ENCODE results near the gene MAPK13.
A peak's percentile ranks its signal among the peaks of the same experiment; 100 is the strongest.
"Not testable (repeated sequence)": the region's sequence is repeated elsewhere in the genome, so short reads cannot be mapped to it uniquely, and the experiment has no call there.

MAPK13 gene

DNA sequence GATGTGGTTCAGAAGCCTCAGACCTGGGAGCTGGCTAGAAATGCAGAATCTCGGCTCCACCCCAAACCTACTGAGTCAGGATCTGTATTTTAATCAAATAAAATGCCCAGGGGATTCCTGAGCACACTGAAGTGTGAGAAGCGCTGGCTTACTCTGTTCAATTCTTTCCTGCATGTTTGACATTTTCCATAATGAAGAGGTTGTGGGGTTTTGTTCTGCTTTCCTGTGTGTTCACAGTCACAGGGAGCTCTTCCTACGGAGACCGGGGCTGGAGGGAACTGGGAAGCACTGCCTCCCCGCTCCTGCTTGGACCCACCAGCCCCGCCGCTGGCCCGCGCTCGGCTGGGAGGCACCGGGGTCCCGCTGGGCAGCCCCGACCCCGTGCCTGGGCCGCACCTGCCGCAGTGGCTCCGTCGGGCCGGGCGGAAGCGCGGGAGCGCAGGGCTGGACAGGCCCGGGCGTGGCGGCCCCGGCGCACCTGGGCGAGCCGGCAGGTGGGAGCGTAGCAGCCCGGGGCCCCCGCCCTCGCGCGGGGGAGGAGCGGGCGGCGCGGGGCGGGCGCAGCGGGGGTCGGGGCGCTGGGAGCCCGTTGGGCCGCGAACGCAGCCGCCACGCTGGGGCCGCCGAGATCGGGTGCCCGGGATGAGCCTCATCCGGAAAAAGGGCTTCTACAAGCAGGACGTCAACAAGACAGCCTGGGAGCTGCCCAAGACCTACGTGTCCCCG lies at the start of gene MAPK13:
Gene MAPK13 (plus strand): TSS at position 573 of the 726 bp plus-strand sequence. CDS start 70 bp downstream, at position 643.
- peak within 1 kb of the TSS; percentile 97 to 98 for H3K9ac ChIP-seq (ENCODE audit: low read depth in 1 of 2, low read length in 2 of 2)
- H3K4me3 ChIP-seq (ENCODE audit: low read length in 2 of 2), result peak within 1 kb of the TSS; percentile 90 to 94
- H3K36me3 ChIP-seq (ENCODE audit: control insufficient read depth in 2 of 2, insufficient read depth in 2 of 2, low read length in 2 of 2), result peaks cover 17 to 19% of the 10 kb centered on the region in 2 donors
- peak within 1 kb of the TSS; percentile 98 to 99 for H3K27ac ChIP-seq (ENCODE audit: low read depth in 2 of 2, low read length in 2 of 2)
- H3K27me3 ChIP-seq (ENCODE audit: control insufficient read depth in 2 of 2, insufficient read depth in 2 of 2, low read length in 2 of 2), result no peaks in the 10 kb centered on the region
- no peaks in the 10 kb centered on the region for H3K9me3 ChIP-seq (ENCODE audit: control insufficient read depth in 2 of 2, low read length in 2 of 2)
- peaks cover 18 to 20% of the 10 kb centered on the region in 2 donors for H3K4me1 ChIP-seq (ENCODE audit: control insufficient read depth in 2 of 2, insufficient read depth in 2 of 2, low read length in 2 of 2)

DNA sequence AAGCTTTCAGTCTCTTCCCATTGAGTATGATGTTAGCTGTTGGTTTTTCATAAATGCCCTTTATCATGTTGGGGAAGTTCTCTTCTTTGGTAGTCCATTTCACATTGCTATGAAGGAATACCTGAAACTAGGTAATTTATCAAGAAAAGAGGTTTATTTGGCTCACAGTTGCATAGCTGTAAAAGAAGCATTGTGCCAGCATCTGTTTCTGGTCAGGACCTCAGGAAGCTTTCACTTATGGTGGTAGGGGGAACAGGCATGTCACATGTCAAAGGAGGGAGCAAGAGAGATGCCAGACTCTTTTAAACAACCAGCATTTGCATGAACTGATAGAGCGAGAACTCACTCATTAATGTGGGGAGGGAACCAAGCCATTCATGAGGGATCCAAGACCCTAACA lies 48.0 kb upstream of the MAPK13 start:
- no peaks in the 10 kb centered on the region for H3K27me3 ChIP-seq (ENCODE audit: control insufficient read depth in 2 of 2, insufficient read depth in 2 of 2, low read length in 2 of 2)
- H3K27ac ChIP-seq (ENCODE audit: low read depth in 2 of 2, low read length in 2 of 2), result no peak overlapping the region
- no peaks in the 10 kb centered on the region for H3K9me3 ChIP-seq (ENCODE audit: control insufficient read depth in 2 of 2, low read length in 2 of 2)
- no peaks in the 10 kb centered on the region for H3K4me1 ChIP-seq (ENCODE audit: control insufficient read depth in 2 of 2, insufficient read depth in 2 of 2, low read length in 2 of 2)
- no peak overlapping the region for H3K9ac ChIP-seq (ENCODE audit: low read depth in 1 of 2, low read length in 2 of 2)
- peaks cover 55% of the 10 kb centered on the region in 2 donors for H3K36me3 ChIP-seq (ENCODE audit: control insufficient read depth in 2 of 2, insufficient read depth in 2 of 2, low read length in 2 of 2)
- H3K4me3 ChIP-seq (ENCODE audit: low read length in 2 of 2), result no peak overlapping the region

DNA sequence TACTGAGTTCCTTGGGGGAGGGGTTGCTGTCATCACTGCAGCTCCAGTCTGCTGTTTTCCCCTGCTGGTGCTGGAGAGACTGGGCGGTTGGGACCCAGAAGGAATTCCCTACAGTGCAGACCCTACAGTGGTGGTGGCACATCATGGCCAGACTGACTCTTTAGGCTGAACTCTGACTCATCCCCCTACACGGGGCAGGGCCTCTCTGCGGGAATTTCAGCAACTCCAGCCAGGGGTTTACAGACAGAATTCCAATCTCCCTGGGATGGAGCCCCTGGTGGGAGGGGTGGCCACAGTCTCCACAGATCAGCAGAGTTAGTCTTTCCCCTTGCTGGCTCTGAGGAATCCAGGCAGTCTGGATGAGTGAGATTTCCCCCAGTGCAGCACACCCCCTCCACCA lies 46.9 kb upstream of the MAPK13 start:
- Histone ChIP-seq H3K9me3 (ENCODE audit: control insufficient read depth in 2 of 2, low read length in 2 of 2) (no peaks in the 10 kb centered on the region), H3K27ac (ENCODE audit: low read depth in 2 of 2, low read length in 2 of 2) (no peak overlapping the region), H3K36me3 (ENCODE audit: control insufficient read depth in 2 of 2, insufficient read depth in 2 of 2, low read length in 2 of 2) (peaks cover 44% of the 10 kb centered on the region in 2 donors), H3K9ac (ENCODE audit: low read depth in 1 of 2, low read length in 2 of 2) (no peak overlapping the region), H3K4me1 (ENCODE audit: control insufficient read depth in 2 of 2, insufficient read depth in 2 of 2, low read length in 2 of 2) (no peaks in the 10 kb centered on the region), H3K27me3 (ENCODE audit: control insufficient read depth in 2 of 2, insufficient read depth in 2 of 2, low read length in 2 of 2) (no peaks in the 10 kb centered on the region), H3K4me3 (ENCODE audit: low read length in 2 of 2) (no peak overlapping the region)

DNA sequence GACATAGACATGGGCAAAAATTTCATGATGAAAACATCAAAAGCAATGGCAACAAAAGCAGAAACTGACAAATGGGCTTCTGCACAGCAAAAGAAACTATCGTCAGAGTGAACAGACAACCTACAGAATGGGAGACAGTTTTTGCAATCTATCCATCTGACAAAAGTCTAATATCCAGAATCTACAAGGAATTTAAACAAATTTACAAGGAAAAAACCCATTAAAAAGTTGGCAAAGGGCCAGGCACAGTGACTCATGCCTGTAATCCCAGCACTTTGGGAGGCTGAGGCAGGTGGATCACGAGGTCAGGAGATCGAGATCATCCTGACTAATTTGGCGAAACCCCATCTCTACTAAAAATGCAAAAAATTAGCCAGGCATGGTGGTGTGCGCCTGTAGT lies 42.1 kb upstream of the MAPK13 start:
- H3K4me1 ChIP-seq (ENCODE audit: control insufficient read depth in 2 of 2, insufficient read depth in 2 of 2, low read length in 2 of 2); H3K27ac ChIP-seq (ENCODE audit: low read depth in 2 of 2, low read length in 2 of 2); H3K4me3 ChIP-seq (ENCODE audit: low read length in 2 of 2); H3K27me3 ChIP-seq (ENCODE audit: control insufficient read depth in 2 of 2, insufficient read depth in 2 of 2, low read length in 2 of 2); H3K9me3 ChIP-seq (ENCODE audit: control insufficient read depth in 2 of 2, low read length in 2 of 2); H3K9ac ChIP-seq (ENCODE audit: low read depth in 1 of 2, low read length in 2 of 2): not testable (repeated sequence)
- H3K36me3 ChIP-seq (ENCODE audit: control insufficient read depth in 2 of 2, insufficient read depth in 2 of 2, low read length in 2 of 2), result peaks cover 17 to 31% of the 10 kb centered on the region in 2 donors

DNA sequence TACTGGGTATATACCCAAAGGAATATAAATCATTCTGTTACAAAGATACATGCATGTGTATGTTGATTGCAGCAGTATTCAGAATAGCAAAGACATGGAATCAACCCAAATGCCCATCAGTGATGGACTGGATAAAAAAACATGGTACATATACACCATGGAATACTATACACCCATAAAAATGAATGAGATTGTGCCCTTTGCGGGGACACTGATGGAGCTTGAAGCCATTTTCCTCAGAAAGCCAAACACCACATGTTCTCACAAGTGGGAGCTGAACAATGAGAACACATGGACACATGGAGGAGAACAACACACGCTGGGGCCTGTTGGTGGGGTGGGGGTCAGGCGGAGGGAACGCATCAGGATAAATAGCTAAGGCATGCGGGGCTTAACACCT lies 41.3 kb upstream of the MAPK13 start:
- Histone ChIP-seq H3K9ac (ENCODE audit: low read depth in 1 of 2, low read length in 2 of 2) (no peak overlapping the region), H3K27ac (ENCODE audit: low read depth in 2 of 2, low read length in 2 of 2) (no peak overlapping the region), H3K4me3 (ENCODE audit: low read length in 2 of 2) (no peak overlapping the region), H3K27me3 (ENCODE audit: control insufficient read depth in 2 of 2, insufficient read depth in 2 of 2, low read length in 2 of 2) (no peaks in the 10 kb centered on the region), H3K9me3 (ENCODE audit: control insufficient read depth in 2 of 2, low read length in 2 of 2) (no peaks in the 10 kb centered on the region), H3K4me1 (ENCODE audit: control insufficient read depth in 2 of 2, insufficient read depth in 2 of 2, low read length in 2 of 2) (no peaks in the 10 kb centered on the region), H3K36me3 (ENCODE audit: control insufficient read depth in 2 of 2, insufficient read depth in 2 of 2, low read length in 2 of 2) (peaks cover 9 to 22% of the 10 kb centered on the region in 2 donors)

DNA sequence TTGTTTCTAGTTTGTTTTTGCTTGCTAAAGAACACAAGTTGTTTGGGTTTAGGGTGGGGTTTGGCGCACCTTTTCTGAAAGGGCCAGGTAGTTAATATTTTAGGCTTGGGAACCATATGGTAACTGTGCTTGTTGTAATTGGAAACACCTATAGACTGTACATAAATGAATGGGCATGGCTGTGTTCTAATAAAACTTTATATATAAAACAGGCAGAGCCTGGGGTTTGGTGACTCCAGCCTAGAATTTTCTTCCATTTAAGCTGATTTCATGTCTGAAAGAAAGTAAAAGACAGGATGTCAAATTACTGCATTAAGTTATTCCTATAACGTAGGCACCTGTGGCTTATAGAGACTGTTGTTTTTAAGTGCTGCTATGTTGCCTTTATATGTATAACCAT lies 36.1 kb upstream of the MAPK13 start:
- Histone ChIP-seq H3K27me3 (ENCODE audit: control insufficient read depth in 2 of 2, insufficient read depth in 2 of 2, low read length in 2 of 2) (no peaks in the 10 kb centered on the region), H3K9ac (ENCODE audit: low read depth in 1 of 2, low read length in 2 of 2) (no peak overlapping the region), H3K27ac (ENCODE audit: low read depth in 2 of 2, low read length in 2 of 2) (peak overlapping the region in 1 of 2 donors; percentile 72), H3K9me3 (ENCODE audit: control insufficient read depth in 2 of 2, low read length in 2 of 2) (no peaks in the 10 kb centered on the region), H3K4me1 (ENCODE audit: control insufficient read depth in 2 of 2, insufficient read depth in 2 of 2, low read length in 2 of 2) (peaks cover 10 to 28% of the 10 kb centered on the region in 2 donors), H3K36me3 (ENCODE audit: control insufficient read depth in 2 of 2, insufficient read depth in 2 of 2, low read length in 2 of 2) (peaks cover 6 to 13% of the 10 kb centered on the region in 2 donors), H3K4me3 (ENCODE audit: low read length in 2 of 2) (no peak overlapping the region)

DNA sequence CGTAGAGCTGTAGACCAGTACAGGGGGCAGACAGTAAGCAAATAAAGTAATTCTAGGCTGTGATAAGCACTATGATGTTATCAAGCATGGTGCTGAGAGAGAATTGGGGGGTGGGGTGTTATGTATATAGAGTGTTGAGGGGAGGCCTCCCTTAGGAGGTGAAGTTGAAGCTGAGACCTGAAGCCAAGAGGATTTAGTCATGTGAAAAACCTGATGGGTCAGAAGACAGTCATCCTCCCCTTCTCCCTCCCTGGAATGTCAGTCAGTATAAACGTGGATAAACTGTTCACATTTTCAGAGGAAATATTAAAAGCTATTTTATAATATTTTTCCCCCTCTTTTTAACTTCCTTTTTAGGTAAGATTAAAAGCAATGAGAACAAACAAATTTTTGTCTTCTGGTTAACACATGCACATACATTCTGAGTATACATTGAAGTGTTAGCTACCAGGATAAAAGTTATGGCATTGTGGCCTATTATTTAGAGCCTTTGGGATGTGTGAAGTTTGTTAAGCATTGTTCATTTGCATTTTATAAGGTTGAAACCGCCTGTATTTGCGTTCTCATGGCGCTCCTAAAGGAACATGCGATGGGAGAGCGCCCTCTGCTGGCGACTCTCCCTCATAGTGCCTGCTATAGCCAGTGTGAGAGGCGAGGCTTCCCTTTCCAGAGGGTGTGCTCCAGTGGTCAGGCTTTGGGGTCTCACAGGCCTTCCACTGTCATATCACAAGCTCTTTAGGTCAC lies 35.4 kb upstream of the MAPK13 start:
- H3K4me3 ChIP-seq (ENCODE audit: low read length in 2 of 2), result peak overlapping the region; percentile 34 to 46
- H3K9ac ChIP-seq (ENCODE audit: low read depth in 1 of 2, low read length in 2 of 2), result peak overlapping the region; percentile 14 to 64
- peaks cover 9 to 13% of the 10 kb centered on the region in 2 donors for H3K36me3 ChIP-seq (ENCODE audit: control insufficient read depth in 2 of 2, insufficient read depth in 2 of 2, low read length in 2 of 2)
- H3K27me3 ChIP-seq (ENCODE audit: control insufficient read depth in 2 of 2, insufficient read depth in 2 of 2, low read length in 2 of 2), result no peaks in the 10 kb centered on the region
- H3K27ac ChIP-seq (ENCODE audit: low read depth in 2 of 2, low read length in 2 of 2), result peak overlapping the region; percentile 84 to 87
- peaks cover 10 to 28% of the 10 kb centered on the region in 2 donors for H3K4me1 ChIP-seq (ENCODE audit: control insufficient read depth in 2 of 2, insufficient read depth in 2 of 2, low read length in 2 of 2)
- H3K9me3 ChIP-seq (ENCODE audit: control insufficient read depth in 2 of 2, low read length in 2 of 2), result no peaks in the 10 kb centered on the region

DNA sequence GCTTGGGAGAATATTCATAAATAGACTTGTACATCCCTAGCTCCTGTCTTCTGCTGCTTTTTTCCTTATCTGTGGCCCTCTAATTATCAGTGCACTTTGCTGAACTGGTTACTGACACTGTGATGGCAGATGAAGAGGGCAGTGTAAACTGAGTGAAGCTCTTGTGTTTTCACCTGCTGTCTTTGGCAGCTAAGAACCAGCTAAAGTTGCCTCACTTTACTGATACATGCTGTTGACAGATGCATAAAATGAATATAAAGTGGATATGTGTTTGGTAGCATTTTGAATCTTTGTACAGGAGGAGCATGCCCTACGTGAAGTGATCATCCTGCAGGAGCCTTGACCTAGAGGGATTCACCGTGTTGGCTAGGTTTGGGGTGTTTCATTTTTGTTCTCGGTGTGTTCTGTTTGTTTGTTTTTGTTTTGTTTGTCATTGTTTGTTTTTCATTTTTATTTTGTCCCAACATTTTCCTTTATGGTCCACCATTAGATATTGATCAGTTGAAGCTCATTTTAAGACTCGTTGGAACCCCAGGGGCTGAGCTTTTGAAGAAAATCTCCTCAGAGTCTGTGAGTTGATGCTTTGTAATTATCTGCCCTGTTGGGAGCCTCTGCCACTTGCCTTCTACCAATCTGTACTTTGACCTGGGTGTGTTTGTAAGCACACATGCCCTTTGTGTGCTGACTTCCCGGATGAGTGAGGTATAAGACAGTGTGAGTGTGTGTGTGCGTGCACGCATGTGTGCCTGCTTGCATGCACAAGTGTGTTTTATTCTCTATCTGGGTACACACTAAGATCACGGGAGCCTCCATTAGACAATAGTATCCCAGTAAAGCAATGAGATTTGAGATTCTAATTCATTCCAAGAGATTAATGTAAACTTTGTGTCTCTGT lies 34.6 kb upstream of the MAPK13 start:
- H3K27ac ChIP-seq (ENCODE audit: low read depth in 2 of 2, low read length in 2 of 2), result peak overlapping the region; percentile 84 to 87
- peak overlapping the region; percentile 14 to 64 for H3K9ac ChIP-seq (ENCODE audit: low read depth in 1 of 2, low read length in 2 of 2)

DNA sequence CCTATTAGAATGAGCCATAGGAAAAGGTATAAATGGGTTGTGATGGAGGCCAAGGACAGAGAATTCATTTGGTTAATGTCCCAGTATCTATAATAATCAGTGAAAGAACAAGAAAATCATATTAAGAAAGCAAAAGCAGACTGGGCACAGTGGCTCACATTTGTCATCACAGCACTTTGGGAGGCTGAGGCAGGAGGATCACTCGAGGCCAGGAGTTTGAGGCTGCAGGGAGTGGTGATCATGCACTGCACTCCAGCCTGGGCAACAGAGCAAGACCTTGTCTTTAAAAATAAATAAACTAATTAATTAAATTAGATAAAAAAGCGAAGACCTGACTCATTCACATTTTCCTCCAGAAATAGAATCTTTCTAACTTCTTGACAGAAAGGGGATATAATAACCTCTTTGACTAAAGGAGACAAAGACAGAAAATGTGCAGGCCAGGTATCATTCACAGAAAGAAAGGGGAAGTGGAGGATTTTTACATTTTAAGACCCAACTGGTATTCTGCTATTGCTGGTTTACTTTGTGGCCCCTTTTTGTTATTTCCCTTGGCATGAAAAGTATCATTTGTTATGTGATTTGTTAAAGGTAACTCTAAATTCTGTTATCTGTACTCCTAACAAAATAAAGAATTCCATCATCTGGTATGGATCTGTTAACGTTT lies 31.9 kb upstream of the MAPK13 start:
- Histone ChIP-seq H3K4me3 (ENCODE audit: low read length in 2 of 2) (no peak overlapping the region), H3K9me3 (ENCODE audit: control insufficient read depth in 2 of 2, low read length in 2 of 2) (no peaks in the 10 kb centered on the region), H3K4me1 (ENCODE audit: control insufficient read depth in 2 of 2, insufficient read depth in 2 of 2, low read length in 2 of 2) (peaks cover 10 to 28% of the 10 kb centered on the region in 2 donors), H3K36me3 (ENCODE audit: control insufficient read depth in 2 of 2, insufficient read depth in 2 of 2, low read length in 2 of 2) (peaks cover 9 to 13% of the 10 kb centered on the region in 2 donors), H3K27me3 (ENCODE audit: control insufficient read depth in 2 of 2, insufficient read depth in 2 of 2, low read length in 2 of 2) (no peaks in the 10 kb centered on the region), H3K9ac (ENCODE audit: low read depth in 1 of 2, low read length in 2 of 2) (no peak overlapping the region), H3K27ac (ENCODE audit: low read depth in 2 of 2, low read length in 2 of 2) (no peak overlapping the region)

More for the DNA sequence above, 34.6 kb upstream of the MAPK13 start:
- Histone ChIP-seq H3K9me3 (ENCODE audit: control insufficient read depth in 2 of 2, low read length in 2 of 2) (no peaks in the 10 kb centered on the region), H3K36me3 (ENCODE audit: control insufficient read depth in 2 of 2, insufficient read depth in 2 of 2, low read length in 2 of 2) (peaks cover 9 to 13% of the 10 kb centered on the region in 2 donors), H3K4me1 (ENCODE audit: control insufficient read depth in 2 of 2, insufficient read depth in 2 of 2, low read length in 2 of 2) (peaks cover 10 to 28% of the 10 kb centered on the region in 2 donors), H3K27me3 (ENCODE audit: control insufficient read depth in 2 of 2, insufficient read depth in 2 of 2, low read length in 2 of 2) (no peaks in the 10 kb centered on the region), H3K4me3 (ENCODE audit: low read length in 2 of 2) (peak overlapping the region; percentile 34 to 46)

Data from mucosa of rectum (tissue), 2 donors.